Glomerular visceral epithelial cell (primary cell): ENCODE data around the gene NACC2.

Experiments
- DNase-seq: peaks from one replicate; pipeline ENCODE4 v3.0.0-alpha.2; 2016; ENCODE audit errors: extremely low spot score

Gene NACC2

DNA sequence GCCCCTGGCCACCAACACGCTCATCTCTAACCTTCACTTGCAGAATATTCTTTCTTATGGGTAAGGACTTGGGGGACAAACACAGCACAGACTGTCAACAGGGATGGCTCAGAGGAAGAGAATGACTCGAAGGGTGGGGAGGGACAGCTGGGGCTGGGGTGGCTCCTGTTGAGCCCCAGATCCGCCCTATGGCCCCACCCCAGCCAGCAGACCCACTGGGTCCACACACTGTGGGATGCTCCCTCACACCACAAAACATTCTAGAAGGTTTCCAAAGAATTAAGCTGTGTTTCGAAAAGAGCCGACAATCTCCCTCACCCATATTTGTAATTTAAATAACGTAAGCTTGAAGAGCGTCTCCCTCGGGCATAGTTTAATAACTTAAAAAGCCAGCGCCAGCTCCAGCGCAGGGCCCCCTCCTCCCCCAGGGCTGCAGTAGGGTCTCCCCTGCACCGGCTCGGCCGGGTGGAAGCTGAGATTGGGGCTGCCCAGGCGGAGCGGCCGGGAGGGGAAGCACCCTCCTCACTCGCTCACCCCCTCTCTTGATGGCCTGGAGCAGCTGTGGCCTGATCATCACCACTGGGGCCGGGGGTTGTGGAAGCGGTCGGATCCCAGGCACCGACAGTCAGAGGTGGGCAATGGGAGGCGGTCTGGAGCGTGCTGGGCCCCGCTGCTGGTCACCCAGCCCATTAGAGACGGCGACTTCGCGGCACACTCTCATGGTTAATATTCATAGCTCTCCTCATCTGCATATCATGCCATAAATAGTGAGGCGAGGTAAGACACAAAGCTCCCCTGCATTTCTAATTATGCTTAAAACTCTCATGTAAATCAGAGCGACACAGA is 37.6 kb downstream of the NACC2 start:
- DNase-seq: no peak

GRCh38 chr9:136056546-136057235 is 38.4 kb downstream of the NACC2 start:
- DNase-seq: no peak

GRCh38 chr9:136055715-136056545 is 39.2 kb downstream of the NACC2 start:
- DNase-seq: no peak

- no peak for DNase-seq
Observed at GRCh38 chr9:136054798-136055714, 40.0 kb downstream of the NACC2 start.

DNA sequence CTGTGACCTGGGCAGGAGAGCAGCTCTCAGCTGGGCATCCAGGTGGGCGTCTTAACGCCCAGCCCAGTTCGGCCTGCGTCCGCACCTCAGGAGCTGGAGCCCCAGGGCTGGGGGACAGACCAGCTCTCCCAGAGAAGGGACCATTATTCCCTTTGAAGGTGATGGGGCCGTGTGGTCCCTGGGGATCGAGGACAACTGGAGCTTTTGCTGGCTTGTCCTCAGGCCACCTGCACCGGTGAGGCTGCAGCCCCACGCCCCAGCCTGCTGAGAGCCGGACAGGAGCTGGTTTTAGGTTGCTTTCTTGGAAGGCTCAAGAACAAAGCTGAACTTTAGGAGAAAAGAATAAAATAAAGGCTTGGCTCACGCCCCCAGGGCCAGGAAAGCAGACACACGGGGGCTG is 40.9 kb downstream of the NACC2 start:
- DNase-seq: no peak

DNA sequence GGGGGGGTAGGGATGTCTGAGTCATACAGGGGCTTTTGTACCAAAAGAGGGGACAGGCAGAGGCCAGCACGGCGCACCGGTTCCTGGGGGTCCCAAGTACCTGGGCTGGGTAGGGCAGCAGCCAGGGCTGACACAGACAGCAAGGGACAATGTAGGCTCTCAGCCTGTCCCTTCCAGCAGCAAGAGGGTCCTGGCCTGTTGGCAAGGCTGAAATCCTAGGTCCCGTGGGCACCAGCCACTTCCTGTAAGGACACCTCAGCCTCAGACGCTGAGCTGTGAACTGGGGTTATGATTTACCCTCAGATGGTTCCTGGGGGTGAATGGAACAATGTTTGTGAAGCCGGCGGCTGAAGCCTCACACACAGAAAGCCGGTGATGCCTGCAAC is 41.3 kb downstream of the NACC2 start:
- peak; percentile 15 for DNase-seq

DNA sequence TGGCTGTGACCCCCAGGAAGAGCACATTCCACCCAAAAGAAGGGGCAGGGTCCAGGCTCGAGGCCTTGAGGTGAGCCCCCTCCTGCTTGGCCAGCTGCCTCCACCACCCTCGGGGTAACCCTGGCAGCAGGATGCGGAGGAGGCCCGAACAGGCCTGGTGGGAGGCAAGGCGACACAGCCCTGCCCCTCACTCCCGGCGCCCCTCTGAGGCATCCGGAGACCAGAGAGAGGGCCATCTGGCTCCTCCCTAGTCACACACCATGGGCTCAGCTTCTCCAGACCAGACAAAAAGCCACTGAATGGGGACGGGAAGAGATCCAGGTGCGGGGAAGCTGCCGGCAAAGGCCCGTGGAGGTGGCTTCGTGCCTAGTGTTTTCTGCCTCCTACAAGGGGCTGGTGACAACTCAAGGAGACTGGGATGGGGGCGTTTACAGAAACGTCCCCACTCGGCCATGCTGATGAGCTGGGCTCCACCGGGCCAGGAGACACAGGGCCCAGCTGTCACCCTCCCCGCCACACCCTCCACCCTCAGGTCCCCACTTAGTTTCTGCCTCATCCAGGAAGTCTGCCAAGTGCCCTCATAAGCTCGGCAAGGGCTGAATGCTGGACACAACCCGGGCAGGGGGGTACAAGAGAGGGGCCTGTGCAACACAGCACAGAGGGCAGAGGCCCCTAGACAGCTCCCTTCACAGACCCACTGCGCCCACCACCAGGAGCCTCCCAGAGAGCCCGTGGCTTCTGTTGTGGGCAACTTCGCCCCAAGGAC is 41.9 kb downstream of the NACC2 start:
- DNase-seq: peak; percentile 25

GRCh38 chr9:136052472-136052880 is 42.6 kb downstream of the NACC2 start:
- peak; percentile 66 for DNase-seq

DNA sequence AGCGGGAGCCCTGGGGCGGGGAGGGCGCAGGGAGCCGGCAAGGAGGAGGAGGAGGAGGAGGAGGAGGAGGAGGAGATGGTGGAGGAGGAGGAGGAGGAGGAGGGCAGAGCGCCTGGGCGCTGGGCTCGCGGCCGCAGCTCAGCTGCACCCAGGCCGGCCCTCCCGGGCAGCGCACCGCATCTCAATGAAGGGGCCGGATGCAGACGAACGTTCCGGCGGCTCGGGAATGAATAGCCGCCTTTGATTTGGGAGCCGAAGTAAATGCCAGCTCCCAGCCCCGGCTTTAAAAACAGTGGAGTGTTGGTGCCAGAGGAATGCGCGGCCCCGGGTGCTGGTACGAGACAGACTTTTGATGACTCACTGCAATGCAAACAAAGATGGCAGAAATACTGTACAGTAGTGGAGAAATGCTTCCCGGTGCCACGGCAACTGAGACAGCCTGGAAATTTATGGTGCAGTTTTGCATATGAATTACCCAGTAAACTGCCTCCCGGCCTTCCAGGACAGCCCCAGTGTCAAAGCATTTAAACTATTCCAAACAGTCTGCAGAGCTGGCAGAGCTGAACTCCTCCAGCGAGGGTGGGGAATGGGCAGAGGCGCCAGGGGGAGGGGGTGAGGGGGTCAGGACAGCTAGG is 43.1 kb downstream of the NACC2 start:
- DNase-seq: peak; percentile 90

- DNase-seq: no peak
Observed at GRCh38 chr9:136051453-136051836, 43.6 kb downstream of the NACC2 start.

DNA sequence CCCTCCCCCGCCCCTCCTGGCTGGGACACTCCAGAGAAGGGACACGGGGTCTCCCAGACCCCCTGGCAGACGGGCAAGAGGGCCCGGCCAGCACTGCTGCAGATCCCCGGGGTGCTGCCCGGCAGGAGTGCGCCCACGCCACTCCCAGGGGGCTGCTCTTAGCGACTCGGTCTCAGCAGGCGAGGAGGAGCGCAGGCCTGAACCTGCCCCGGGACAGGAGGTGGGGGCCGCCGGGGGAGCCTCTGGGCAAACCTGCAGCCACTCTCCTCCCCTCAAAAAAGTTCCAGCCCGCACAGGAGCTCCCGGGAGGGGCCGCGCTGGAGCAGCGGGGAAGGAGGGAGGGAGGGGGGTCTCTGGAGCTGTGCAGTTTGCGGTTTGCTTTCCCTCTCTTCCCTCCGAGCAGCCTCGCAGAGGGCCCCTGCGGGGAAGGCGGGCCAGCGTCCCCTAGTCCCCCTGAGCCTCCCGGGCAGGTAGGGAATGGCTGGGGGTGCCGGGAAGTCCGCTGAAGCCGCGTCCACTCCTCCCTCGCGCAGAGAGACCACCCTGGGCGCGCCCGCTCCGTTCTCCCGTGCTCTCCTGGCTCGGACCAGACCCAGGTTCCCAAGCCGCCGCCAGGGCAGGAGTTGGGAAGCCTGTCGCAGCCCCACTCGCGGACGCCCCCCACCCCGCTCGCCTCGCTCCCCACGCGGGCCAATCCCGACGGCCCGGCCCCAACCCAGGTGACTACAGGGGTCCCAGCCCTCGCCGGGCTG is 44.2 kb downstream of the NACC2 start:
- no peak for DNase-seq

DNA sequence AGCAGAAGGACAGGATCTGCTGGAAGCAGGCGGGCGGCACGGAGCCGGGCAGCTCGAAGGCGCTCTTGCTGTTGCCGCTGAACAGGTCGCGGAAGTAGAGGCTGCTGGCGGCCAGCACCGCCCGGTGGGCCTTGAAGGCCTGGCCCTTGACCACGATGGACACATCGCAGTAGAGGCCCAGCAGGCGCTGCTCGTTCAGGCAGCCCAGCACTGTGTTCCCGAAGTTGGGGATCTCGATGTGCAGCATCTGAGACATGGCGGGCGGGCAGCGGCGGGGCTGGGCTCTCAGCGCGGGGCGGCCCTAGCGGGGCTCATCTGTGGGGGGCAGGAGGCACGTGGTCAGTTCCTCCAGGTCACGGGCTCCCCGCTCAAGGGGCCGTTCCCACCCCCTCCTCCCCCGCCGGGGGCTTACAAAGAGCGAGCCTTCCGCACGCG is 44.8 kb downstream of the NACC2 start:
- no peak for DNase-seq

DNA sequence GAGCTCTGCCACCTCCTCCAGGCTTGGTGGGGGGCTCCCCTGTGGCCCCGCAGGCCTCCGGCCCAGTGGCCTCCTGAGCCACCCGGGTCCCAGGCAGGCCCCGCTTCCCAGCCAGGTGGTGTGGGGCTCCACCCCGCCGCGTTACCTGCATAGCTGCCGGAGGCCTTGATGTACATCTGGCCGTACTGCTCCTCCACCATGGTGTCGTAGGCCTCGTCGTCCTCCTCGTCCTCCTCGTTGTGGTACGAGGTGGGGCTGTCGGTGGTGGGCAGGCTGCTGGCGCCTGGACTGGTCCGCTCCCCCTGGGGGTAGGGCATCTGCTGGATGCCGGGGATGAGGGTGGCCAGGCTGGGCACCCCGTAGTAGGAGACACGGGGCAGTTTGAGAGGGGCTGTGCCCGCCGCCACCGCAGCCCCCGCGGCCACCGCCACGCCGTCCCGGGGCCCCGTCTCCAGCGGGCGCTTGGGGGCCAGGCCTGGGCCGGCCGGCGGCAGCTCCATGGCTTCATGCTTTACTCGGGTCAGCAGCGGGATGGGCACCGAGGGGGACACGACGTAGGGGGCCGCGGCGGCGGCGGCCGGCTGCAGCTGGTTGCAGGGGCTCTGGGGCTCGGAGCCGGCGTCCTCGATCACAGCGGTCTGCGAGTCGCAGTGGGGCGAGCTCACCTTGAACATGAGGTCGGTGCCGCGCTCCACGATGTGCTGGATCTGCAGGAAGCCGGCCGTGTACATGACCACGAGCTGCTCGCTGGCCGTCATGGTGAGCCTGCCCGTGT is 45.4 kb downstream of the NACC2 start:
- no peak for DNase-seq

- DNase-seq: no peak
Observed at GRCh38 chr9:136048560-136049411, 46.3 kb downstream of the NACC2 start.

GRCh38 chr9:136047775-136048559 is 47.1 kb downstream of the NACC2 start:
- no peak for DNase-seq

DNA sequence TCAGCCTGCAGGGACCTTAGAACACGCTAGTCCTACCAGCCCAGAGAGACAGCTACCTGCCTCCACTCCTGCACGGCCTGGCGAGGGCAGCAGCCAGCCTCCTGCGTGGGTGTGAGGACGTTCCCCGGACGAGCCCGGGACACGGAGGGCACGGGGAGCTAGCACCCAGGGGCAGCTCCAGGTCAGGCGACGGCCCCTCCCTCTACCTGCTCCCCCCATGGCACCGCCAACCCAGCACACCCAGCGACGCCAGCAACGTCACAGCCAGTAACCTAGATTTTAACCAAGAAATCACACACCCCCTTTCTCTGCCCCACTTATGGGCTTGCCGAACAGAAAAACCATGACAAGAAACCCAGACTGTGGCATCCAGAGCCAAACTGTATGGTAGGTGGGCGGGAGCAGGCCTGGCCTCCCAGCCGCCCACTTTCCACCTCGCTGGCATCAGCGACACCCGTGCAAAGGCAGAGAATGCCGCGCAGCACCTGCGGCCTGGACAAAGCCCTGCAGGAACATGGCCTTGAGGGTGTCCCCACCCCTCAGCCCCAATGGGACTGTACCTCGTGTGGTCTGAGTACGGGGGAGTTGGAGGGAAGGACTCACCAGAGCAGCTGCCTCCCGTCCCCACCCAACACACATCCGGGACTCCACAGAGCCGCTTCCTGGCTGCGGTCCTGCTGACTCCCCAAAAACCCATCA is 47.9 kb downstream of the NACC2 start:
- DNase-seq: no peak
